ENCODE data around the gene ARSG.

- TF ChIP-seq, protein P1, sequence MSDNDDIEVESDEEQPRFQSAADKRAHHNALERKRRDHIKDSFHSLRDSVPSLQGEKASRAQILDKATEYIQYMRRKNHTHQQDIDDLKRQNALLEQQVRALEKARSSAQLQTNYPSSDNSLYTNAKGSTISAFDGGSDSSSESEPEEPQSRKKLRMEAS (IDR thresholded peaks at IDR 0.05; ENCODE audit: insufficient read depth, insufficient read length), result no peak
- TF ChIP-seq FOS (IDR thresholded peaks at IDR 0.05; ENCODE audit: borderline replicate concordance, insufficient read depth, low read length) (no peak), EZH2 (IDR thresholded peaks at IDR 0.05; ENCODE audit: borderline replicate concordance, low read depth, low read length, severe bottlenecking) (no peak)
- TF ChIP-seq, protein P2, sequence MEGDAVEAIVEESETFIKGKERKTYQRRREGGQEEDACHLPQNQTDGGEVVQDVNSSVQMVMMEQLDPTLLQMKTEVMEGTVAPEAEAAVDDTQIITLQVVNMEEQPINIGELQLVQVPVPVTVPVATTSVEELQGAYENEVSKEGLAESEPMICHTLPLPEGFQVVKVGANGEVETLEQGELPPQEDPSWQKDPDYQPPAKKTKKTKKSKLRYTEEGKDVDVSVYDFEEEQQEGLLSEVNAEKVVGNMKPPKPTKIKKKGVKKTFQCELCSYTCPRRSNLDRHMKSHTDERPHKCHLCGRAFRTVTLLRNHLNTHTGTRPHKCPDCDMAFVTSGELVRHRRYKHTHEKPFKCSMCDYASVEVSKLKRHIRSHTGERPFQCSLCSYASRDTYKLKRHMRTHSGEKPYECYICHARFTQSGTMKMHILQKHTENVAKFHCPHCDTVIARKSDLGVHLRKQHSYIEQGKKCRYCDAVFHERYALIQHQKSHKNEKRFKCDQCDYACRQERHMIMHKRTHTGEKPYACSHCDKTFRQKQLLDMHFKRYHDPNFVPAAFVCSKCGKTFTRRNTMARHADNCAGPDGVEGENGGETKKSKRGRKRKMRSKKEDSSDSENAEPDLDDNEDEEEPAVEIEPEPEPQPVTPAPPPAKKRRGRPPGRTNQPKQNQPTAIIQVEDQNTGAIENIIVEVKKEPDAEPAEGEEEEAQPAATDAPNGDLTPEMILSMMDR (IDR thresholded peaks at IDR 0.05; ENCODE audit: extremely low read depth in 1 of 2, insufficient read depth in 1 of 2, low read depth in 1 of 2, low read length in 2 of 2), result no peak
Observed at GRCh38 chr17:68277807-68278206, 13.5 kb upstream of the ARSG start.
